GOT3 (cell line): ENCODE results near the gene HOMER3.

Experiments used
- DNase-seq: peaks from one replicate; lab custom pipeline; 2025; ENCODE audit warnings: mixed read lengths; lab: John Stamatoyannopoulos, UW

HOMER3 gene

GRCh38 chr19:18900700-18901481 lies 40.1 kb downstream of the HOMER3 start:
- no peak for DNase-seq

DNA sequence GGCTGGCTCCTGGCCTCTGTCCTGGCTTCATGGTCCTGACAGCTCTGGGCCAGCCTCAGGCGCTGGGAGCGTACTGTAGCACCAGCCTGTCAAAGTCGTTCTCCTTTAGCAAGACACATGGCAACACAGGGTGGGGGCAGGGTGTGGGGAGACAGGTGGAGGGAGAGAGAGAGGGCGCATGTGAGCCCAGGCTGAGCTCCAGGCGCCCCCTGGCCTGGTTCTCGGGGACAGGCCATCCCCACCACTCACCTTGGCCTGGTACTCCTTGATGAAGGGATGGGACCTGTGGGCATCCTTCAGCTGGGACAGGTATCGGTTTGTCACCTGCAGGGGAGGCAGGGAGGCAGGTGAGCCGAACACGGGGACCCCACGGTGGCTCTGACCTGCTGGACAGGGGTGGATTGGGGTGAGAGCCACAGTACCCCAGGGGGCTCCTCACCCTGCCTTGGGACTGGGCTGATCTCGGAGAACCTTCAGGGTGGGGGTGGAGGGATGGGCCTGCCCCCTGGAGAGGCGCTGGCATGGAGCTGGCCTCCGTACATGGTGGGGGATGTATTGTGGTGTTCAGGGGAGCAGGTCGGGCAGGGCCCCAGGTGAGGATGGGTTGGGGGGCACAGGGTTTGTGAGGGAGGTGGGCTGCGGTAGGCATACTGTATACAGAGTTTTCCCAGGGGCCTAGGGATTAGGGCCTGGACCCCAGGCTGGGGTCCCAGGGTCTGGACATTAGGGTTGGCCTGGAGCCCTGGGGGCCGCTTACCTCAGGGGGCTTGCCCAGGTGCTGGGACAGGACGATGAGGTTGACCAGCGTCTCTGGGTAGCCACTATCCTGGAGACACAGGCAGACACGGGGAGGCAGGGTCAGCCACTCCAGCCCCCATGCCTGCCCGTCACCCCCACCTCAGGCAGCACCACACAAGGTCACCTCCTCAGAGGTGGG lies 41.1 kb downstream of the HOMER3 start:
- DNase-seq = no peak

GRCh38 chr19:18898607-18899408 lies 42.2 kb downstream of the HOMER3 start:
- no peak for DNase-seq

DNA sequence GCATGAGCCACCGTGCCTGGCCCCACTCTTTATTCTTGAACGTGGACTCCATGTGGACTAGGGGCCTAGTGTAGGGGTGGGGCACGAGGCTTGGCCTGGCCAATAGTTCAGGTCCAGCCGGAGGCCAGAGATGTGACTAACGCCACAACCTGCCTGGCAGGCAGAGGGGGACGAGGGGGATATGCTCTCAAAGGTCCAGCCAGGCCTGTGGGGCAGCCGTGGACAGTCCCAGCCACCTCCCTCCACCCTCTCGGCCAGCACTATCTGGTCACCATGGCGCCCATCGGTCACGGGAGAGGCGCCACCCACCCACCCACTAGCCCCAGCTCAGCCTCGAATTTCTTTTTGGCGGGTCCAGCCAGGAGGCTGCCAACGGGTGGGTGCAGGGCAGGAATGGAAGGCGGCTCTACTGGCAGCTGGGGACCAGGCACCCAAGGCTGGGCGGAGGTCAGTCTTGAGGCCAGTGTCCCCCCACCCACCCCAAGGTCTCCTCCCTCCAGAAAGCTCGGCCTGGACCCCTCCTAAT lies 42.9 kb downstream of the HOMER3 start:
- no peak for DNase-seq

DNA sequence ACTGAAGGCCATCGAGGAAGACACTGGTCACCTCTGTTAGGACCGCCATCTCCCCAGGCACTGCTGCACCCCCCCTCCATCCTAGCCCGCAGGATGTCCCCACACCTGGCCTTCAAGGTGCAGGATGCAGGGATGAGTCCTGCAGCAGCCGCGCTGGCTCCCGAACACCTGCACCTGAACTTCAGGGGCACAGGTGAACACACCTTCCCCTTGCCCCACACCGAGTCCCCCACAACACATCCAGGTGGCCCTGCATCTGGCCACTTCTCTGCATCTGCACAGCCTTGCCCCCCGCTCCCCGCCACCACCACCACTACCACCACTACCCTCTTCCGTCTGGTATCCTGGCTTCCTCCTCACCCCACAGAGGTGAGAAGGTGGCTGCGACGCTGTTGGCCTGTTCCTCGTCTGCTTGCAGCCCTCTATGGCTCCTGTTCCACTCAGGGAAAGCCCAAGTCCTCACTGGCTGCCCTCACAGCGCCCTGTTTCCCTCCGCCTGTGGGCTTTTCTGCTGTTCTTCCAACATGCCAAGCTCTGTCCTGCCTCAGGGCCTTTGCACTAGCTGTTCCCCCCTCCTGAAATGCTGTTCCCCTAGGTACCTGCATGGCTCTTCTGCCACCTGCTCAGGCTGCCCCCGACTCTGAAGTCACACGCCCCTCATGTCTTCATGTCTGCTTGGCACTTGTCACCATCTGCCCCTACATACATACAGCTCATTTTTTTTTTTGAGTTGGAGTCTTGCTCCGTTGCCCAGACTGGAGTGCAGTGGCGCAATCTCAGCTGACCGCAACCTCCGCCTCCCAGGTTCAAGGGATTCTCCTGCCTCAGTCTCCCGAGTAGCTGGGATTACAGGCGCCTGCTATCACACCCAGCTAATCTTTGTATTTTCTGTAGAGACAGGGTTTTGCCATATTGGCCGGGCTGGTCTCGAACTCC lies 43.7 kb downstream of the HOMER3 start:
- no peak for DNase-seq

GRCh38 chr19:18896421-18896841 lies 44.6 kb downstream of the HOMER3 start:
- DNase-seq = no peak

GRCh38 chr19:18895824-18896341 lies 45.1 kb downstream of the HOMER3 start, which contains the start of gene CERS1:
Gene CERS1 (minus strand): TSS chr19:18896158. CDS start chr19:18896072, 86 bp downstream.
- DNase-seq = no peak

- DNase-seq = no peak
Observed at GRCh38 chr19:18895038-18895823, 45.8 kb downstream of the HOMER3 start.

- DNase-seq = no peak
Observed at GRCh38 chr19:18894254-18895037, 46.6 kb downstream of the HOMER3 start.

DNA sequence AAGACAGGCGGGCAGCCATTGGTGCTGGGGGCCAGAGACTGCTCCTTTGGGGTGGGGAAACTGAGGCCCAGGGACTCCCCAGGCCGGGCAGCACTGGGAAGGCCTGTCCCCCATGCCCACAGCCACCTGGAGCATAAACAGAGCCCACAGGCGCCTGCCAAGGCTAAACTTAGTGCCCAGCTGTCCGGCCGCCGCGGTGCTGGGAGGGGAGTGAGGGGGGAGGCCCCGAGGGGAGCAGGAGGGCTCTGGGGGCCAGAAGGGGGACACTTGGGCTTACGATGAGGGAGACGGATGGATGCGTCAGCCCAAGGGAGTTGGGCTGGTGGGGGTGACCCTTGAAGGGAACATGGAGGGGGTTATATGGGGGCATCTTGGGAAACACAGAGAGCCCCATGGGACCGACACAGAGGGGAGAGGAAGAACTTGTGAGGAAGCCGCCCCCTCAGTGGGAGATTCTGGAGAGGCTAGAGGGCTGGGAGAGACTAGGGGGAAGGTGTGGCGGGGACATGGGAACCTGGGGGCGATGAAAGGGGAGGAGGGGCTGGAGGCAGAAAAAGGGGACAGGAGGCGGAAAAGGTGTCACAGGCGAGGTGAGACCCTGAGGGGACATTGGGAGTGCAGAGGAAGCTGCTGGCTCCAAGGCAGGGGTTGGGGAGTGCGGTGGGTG lies 47.3 kb downstream of the HOMER3 start:
- no peak for DNase-seq

DNA sequence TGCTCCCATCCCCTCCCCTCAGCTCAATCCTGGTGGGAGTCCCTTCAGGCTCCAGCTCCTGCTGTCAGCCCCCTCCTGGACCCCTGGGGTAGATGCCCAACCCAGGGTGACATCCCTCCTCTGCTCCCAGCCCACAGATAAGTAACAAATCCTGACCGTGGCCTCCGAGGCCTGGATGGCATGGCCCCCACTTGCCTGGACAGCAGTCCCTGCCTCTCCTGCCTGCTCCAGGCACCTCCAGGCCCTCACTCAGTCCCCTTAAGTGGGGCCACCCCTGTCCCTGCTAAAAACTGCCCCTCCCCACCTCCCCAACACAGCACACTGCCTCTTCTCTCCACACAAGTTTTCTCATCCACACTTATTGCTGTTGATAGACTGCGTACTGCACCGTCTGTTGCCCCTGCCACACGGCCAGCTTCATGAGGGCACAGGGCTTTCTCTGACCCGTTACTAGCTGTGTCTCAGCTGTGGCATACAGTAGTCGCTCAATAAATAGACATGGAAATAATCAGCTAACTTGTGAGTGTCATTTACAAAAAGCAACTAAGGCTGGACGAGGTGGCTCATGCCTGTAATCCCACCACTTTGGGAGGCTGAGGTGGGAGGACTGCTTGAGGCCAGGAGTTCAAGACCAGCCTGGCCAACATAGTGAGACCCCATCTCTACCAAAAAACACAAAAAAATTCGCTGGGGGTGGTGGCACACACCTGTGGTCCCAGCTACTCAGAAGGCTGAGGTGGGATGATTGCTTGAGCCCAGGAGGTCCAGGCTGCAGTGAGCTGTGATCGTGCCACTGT lies 50.9 kb downstream of the HOMER3 start:
- no peak for DNase-seq

DNA sequence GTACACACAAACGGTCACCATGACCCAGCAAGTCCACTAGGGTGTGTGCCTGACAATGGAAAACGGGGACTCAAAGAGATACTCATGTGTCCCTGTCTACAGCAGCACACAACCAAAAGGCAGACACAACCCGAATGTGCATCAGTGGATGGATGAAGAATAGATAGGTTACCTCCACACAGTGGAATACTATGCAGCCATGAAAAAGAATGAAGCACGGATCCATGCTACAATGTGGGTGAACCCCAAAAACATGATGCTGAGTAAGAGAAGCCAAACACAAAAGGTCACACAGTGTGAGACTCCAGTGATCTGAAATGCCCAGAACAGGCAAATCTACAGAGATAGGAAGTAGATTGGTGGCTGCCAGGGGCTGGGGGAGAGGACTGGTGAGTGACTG lies 54.0 kb downstream of the HOMER3 start:
- DNase-seq = no peak

GRCh38 chr19:18883526-18884304 lies 57.3 kb downstream of the HOMER3 start:
- DNase-seq = no peak

- no peak for DNase-seq
Observed at GRCh38 chr19:18881491-18881890, 59.5 kb downstream of the HOMER3 start.

- DNase-seq = no peak
Observed at GRCh38 chr19:18879579-18880373, 61.2 kb downstream of the HOMER3 start.
